Kidney glomerular epithelial cell (primary cell): Measurements from ENCODE around the gene BUD31.

Source experiments
- DNase-seq: peaks from one replicate; lab custom pipeline; 2025; lab: John Stamatoyannopoulos, UW

BUD31 gene

DNA sequence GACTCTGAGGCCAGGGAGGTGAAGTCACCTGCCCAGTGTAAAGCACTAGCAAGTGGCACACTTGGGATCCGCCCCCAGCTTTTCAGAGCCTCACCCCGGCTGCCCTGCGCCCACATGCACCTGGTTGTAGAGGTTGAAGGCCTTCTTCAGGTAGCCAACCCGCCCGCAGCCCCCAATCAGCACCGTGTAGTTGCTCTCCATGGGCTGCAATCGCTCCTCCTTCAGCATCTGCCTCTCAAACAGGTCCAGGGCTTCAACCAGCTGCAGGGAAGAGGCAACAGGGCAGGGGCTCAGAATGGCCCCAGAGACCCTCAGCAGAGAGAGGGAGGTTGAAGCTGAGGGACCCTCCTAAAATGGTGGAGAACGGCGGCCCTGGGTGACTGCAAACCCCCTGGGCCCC is 24.4 kb downstream of the BUD31 start:
- DNase-seq: no peak

GRCh38 chr7:99437946-99438572 is 29.3 kb downstream of the BUD31 start:
- DNase-seq: no peak

DNA sequence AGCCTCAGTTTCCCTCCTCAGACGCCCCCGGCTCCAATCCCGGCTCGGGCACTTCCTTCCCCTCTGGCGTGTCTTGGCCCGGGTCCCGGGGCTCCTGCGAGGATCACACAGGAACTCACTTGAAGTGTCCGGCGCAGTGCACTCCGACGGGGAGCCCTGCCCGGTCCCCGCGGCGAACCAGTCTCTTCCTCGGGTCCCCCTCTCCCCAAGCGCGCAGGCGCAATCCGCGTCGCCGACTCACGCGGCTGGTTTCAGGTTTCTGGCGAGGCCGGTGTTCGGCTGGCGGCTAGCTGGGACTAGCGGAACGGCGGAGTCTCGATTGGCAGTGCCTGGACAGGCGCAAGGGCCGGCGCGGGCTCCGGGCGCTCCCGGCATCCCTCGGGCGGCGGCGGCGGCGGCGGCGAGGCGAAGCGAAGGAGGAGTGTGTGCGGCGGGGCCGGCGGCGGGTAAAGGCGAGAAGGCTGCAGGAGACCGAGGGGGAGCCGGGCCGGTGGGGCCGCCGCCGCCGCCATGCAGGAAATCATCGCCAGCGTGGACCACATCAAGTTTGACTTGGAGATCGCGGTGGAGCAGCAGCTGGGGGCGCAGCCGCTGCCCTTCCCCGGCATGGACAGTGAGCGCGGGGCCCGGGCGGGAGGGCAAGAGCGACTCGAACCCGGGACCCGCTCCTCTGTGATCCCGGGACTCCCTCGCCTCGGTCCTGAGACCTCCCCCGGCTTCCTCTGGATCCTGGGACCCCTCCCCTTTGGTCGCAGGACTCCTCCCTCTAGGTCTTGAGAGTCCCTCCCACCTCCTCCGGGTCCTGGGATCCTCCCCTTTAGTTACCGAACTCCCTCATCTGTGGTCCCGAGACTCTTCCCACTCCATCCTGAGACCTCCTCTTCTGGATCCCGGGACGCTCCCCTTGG is 30.1 kb downstream of the BUD31 start, which contains the start of the genes CPSF4 and PTCD1:
Gene CPSF4 (plus strand): TSS at position 371 of the 908 bp plus-strand sequence. CDS start 140 bp downstream, at position 511.
Gene PTCD1 (minus strand): TSS at position 226 of the 908 bp plus-strand sequence. CDS start 3,556 bp downstream, outside the sequence.
- DNase-seq: peak; percentile 88

DNA sequence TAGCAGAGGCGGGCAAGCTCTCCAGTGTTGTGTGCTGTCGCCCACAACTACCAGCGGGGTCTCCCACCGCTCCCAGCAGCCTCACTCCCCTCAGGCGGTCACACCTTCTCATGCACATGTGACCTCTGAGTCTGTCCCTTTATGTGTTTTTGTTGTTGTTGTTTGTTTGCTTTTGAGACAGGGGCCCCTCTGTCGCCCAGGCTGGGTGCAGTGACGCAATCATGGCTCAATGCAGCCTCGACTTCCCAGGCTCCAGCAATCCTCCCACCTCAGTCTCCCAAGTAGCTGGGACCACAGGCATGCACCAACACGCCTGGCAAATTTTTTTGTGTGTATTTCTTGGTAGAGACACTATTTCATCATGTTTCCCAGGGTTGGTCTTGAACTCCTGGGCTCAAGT is 31.4 kb downstream of the BUD31 start:
- no peak for DNase-seq

- no peak for DNase-seq
Observed at GRCh38 chr7:99446096-99446495, 37.3 kb downstream of the BUD31 start.

GRCh38 chr7:99447943-99448342 is 39.2 kb downstream of the BUD31 start:
- no peak for DNase-seq

DNA sequence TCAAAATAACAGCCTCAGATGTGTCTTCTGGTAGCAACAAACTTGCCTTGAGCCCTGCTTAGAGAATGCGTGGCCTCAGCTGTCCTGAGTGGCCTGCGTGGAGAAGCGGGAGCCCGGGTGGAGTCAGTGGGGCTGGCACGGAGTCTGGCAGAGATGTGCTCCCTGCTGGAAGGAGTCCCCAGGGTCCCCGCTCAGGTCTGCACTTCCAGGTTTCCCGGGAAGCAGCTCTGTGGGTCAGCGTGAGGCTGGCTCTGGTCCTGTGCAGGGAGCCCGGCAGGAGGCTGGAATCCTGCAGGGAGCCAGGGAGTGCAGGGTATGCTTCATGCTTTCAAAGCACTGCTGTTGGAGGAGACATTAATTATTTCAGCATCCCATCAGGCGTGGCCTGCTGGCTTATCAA is 40.1 kb downstream of the BUD31 start:
- DNase-seq: no peak

GRCh38 chr7:99449326-99449725 is 40.6 kb downstream of the BUD31 start:
- no peak for DNase-seq

DNA sequence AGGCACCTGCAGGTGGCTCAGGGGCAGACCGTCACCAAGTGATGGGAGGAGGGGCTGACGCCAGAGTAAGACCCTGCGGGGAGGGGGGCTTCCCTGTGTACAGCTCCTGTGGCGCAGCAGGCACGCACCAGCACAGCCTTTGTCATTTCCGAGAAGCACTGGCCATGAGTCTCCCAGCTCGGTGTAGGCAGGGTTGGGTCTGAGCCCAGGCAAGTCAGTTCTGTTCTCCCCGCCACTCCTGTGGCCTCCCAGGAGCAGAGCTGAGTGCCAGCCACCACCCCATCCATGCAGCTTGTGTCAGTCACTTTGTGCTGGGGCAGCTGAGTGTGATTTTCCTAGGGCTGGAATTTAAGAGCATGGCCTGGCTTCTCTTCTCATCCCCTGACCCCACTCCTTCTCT is 43.2 kb downstream of the BUD31 start:
- no peak for DNase-seq

DNA sequence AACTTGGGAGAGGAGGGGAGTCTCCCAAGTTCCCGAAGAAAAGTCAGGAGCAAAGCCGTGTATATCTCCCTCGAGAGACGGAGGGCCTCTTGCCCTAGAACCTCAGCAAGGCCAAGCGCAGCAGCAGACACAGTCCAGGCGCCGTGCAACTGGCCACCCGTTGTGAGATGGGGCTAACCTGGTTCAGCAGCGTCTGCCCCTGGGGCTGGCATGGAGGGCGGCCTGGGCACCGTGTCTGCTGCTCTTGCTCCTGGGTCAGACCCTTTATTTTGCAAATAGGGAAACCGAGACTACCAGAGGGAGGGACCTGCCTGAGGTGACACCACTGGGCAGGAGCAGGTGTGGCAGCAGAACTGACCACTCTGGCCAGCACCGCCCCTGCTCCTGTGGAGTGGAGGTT is 43.8 kb downstream of the BUD31 start:
- no peak for DNase-seq

DNA sequence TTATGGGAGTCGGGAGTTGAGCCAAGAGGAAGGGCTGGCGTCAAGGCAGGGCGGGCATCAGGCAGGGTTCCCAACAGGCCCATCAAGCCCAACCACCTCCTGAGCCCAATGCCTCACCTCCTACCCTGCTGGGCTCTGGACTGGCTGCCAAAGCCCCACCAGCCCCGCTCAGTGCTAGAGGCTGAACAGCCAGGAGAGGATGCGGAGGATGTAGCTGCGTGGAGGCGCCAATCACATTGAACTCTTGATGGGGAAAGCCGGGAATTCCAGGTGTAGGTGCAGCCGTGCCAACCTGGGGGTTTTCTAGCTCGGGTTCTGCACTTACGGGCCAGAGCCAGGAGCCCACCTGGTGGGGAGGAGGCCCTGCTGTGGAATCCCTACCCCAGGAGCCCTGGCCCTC is 44.3 kb downstream of the BUD31 start:
- DNase-seq: no peak

GRCh38 chr7:99455874-99456273 is 47.1 kb downstream of the BUD31 start:
- DNase-seq: no peak

- no peak for DNase-seq
Observed at GRCh38 chr7:99456288-99456687, 47.5 kb downstream of the BUD31 start.

DNA sequence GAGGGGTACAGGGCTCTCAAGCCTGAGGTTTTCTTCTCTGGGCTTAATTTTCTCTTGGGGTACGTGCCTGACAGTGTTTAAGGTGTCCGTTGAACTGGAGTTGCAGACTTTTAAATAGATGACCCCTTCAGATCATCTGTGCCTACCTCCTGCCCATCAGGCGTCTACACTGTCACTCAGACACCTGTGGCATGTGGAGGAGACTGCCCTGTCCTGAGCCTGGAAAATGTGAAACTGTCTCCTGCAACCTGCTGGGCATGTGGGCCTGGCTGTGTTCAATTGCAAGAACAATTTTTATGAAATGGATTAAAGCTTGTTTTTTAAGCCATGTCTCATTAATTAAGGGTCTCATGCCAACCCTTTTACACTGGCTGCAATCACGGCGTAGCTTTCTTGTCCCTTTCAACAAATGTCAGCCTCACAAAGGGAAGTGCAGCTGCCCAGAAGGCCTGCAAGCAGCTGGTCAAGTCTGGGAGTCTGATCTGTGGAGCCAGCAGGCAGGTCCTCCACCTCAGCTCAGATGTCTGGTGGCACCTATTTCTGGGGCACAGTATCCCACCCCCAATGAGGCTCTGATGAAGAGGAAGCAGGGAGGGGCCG is 48.4 kb downstream of the BUD31 start:
- DNase-seq: no peak

DNA sequence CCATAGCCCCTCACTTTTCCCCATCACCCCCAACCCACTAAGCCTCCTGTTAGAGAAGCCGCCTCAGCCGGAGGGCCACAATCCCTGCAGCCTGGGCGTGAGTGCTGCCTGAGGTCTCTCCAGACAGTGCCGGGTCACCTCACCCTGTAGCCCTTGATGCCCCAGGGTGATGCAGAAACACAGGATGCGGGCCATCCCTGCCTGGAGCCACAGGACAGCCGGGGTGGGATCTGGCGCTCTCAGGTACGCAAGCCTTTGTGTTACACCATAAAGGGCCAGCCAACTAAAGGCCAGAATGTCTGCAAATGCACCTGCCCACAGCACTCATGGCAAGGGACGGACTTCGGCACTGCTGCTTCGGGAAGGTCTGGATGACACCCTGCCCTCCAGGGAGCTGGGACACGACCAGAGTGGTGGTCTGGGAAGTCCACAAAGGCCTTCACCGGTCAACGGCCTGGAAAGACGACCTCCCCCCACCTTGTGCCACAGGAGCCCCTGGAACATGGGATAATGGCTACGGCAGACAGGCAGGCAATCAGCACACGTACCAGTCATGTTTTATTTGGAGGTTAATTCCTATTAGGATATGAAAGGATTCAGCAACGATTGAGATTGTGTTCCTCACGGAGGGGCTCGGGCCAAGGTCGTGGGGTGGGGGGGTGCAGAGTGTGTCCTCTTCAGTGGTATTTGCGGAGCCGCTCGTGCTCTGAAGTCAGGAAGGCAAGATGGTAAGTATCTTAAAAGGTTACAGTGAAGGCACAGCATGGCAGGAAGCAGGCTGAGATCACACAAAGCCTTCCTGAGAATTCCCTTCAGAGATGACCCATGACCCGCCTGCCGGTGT is 49.1 kb downstream of the BUD31 start:
- DNase-seq: no peak

DNA sequence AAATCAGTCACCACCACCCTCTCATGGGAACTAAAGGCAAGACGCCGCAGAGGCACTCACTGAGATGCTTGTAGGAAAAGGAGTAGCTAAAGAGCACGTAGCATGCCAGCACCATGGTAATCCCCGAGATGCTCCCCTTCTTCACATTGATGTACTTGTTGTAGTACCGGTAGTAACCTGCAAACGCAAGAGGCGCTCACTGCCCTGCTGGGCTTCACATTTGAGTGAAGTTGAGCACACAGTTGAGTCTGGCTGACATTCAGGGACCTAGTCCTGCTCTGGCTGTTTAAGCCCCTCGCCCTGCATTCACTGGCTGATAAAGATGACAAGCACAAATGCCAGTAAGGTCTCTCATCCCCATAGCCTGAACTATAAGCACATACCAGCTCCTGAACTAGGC is 50.3 kb downstream of the BUD31 start:
- DNase-seq: no peak

- no peak for DNase-seq
Observed at GRCh38 chr7:99460651-99461050, 51.9 kb downstream of the BUD31 start.

- no peak for DNase-seq
Observed at GRCh38 chr7:99461221-99461620, 52.5 kb downstream of the BUD31 start.

GRCh38 chr7:99465421-99465768 is 56.6 kb downstream of the BUD31 start:
- no peak for DNase-seq

DNA sequence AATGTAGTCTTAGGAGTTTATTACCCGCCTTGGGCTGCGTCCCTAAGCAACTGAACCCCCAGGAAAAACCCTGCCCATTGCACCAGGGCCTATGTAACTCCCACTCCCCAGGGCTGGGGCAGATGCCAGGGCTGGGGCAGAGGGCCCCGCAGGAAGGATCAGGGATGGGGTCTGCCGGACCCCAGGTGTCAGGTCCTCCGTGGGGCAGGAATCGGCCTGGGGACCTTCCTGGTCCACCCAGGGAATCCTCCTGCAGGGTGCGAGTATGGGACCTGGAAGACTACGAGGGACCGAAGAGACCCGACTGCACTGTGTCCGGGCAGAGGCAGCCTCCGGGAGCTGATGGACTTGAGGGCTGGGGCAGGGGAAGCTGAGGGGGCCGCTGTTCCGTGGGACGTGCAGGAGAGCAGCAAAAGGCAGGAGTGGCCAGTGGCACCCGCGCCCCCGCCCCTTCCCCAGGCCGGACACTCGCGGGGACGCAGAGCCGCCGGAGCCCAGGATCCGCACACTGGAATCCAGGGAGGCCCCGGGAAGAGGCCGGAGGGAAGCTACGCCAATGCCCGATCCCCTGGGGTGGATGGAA is 59.7 kb downstream of the BUD31 start:
- no peak for DNase-seq
